Measurements from ENCODE around the gene IGSF5. TPM values are rescaled to one million over a fixed set of nuclear protein-coding genes. Genes with fewer than 3 reads are reported as not detected.

Gene IGSF5
- total RNA-seq, 2 donors from 2014 or later: 2.6 to 3.6 TPM

- Histone ChIP-seq H3K27me3 (no peaks in the 10 kb centered on the region), H3K27ac (no peak overlapping the region), H3K9me3 (no peaks in the 10 kb centered on the region), H3K4me1 (no peaks in the 10 kb centered on the region), H3K36me3 (replicated peaks in 1 of 2; ENCODE audit: insufficient read depth in 1 of 2, low read depth in 2 of 2) (no peaks in the 10 kb centered on the region), H3K4me3 (no peak overlapping the region)
- no peak for DNase-seq
- 31 to 39% methylated on average over 3 of the region's 3 CpGs for WGBS, 2 donors
- no peak for ATAC-seq
- intact Hi-C loops (cut with DNase I): no loop called here
- no peak for TF ChIP-seq CTCF (IDR thresholded peaks at IDR 0.05)
Measured at GRCh38 chr21:39776589-39776988, 31.6 kb downstream of the IGSF5 start.

- no peaks in the 10 kb centered on the region for H3K4me1 ChIP-seq
- ATAC-seq: no peak
- H3K36me3 ChIP-seq (replicated peaks in 1 of 2; ENCODE audit: insufficient read depth in 1 of 2, low read depth in 2 of 2): no peaks in the 10 kb centered on the region
- 66 to 71% methylated on average over 3 of the region's 3 CpGs for WGBS, 2 donors
- no peak overlapping the region for H3K4me3 ChIP-seq
- H3K9me3 ChIP-seq: no peaks in the 10 kb centered on the region
- no peak for DNase-seq
- H3K27ac ChIP-seq: no peak overlapping the region
- H3K27me3 ChIP-seq: no peaks in the 10 kb centered on the region
- TF ChIP-seq POLR2A (IDR thresholded peaks at IDR 0.05): no peak
- TF ChIP-seq CTCF (IDR thresholded peaks at IDR 0.05): no peak
- intact Hi-C loops (cut with DNase I): loop anchor here (10.0 kb wide), 1 partner anchor 343 kb away; no protein-coding TSS in a partner anchor
Measured at GRCh38 chr21:39781331-39781730, 36.3 kb downstream of the IGSF5 start.

DNA sequence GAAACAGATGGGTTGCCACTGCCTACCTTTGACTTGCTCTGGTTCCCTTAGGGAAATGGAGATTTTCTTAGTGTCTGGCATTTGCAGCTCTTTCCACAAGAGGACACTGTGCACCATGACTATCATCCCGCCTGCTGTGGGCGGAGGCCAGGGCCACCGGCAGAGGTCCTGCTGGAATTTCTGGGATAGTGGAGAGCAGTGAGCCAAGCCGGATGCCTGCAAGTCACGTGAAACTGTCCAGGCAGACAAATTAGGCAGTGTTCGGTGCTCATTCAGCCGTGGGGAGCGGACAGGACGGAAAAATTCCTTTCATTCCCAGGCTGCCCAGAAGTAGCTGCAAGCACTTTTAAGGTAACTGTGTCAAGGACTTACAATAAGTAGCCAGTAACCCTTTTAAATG lies 43.4 kb downstream of the IGSF5 start:
- TF ChIP-seq CTCF (IDR thresholded peaks at IDR 0.05): peak; percentile 53 to 97 (median 89)
- TF ChIP-seq POLR2A (IDR thresholded peaks at IDR 0.05): no peak
- H3K27me3 ChIP-seq: no peaks in the 10 kb centered on the region
- H3K27ac ChIP-seq: peak overlapping the region in 3 of 4 donors; percentile 11 to 64 (median 53)
- H3K4me1 ChIP-seq: peaks cover 10% of the 10 kb centered on the region
- H3K9me3 ChIP-seq: no peaks in the 10 kb centered on the region
- ATAC-seq (peak; percentile 99), DNase-seq (peak; percentile 79 to 87 (median 81))
- 3 to 9% methylated on average over 9 of the region's 9 CpGs for WGBS, 2 donors
- no peaks in the 10 kb centered on the region for H3K36me3 ChIP-seq (replicated peaks in 1 of 2; ENCODE audit: insufficient read depth in 1 of 2, low read depth in 2 of 2)
- intact Hi-C loops (cut with DNase I): loop anchor here (10.0 kb wide), 1 partner anchor 336 kb away; no protein-coding TSS in a partner anchor
- H3K4me3 ChIP-seq: no peak overlapping the region

- WGBS, 2 donors: 86 to 90% methylated on average over 8 of the region's 8 CpGs
- no peaks in the 10 kb centered on the region for H3K9me3 ChIP-seq
- no peaks in the 10 kb centered on the region for H3K27me3 ChIP-seq
- H3K4me3 ChIP-seq: no peak overlapping the region
- ATAC-seq (no peak), DNase-seq (no peak)
- no peaks in the 10 kb centered on the region for H3K4me1 ChIP-seq
- TF ChIP-seq CTCF (IDR thresholded peaks at IDR 0.05): no peak
- no peak for TF ChIP-seq POLR2A (IDR thresholded peaks at IDR 0.05)
- no peak overlapping the region for H3K27ac ChIP-seq
- no peaks in the 10 kb centered on the region for H3K36me3 ChIP-seq (replicated peaks in 1 of 2; ENCODE audit: insufficient read depth in 1 of 2, low read depth in 2 of 2)
- intact Hi-C loops (cut with DNase I): no loop called here
Measured at GRCh38 chr21:39796466-39796865, 51.5 kb downstream of the IGSF5 start.

DNA sequence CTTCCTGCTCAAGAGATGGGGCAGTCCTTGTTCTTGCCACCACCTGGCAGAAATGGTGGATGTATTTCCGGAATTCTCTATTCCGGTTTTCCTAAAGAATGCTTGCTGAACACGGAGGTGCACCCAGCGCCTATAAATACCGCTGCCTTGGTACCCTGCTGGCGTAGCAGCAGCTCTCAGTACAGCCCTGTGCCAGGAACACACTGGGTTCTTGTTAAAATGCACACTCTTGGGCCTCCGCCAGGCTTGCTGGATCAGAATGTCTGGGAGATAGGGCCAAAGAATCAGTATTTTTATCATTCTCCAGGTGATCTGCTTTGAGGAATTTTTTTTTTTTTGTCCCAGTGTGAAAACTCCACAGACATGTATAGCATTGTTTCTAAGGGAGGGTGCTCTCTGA lies 54.2 kb downstream of the IGSF5 start:
- intact Hi-C loops (cut with DNase I): no loop called here
- no peak for ATAC-seq
- Histone ChIP-seq H3K27ac (no peak overlapping the region), H3K4me1 (no peaks in the 10 kb centered on the region), H3K27me3 (no peaks in the 10 kb centered on the region), H3K36me3 (replicated peaks in 1 of 2; ENCODE audit: insufficient read depth in 1 of 2, low read depth in 2 of 2) (no peaks in the 10 kb centered on the region), H3K9me3 (no peaks in the 10 kb centered on the region), H3K4me3 (no peak overlapping the region)
- TF ChIP-seq CTCF (IDR thresholded peaks at IDR 0.05) (no peak), POLR2A (IDR thresholded peaks at IDR 0.05) (no peak)
- 82 to 83% methylated on average over 7 of the region's 7 CpGs for WGBS, 2 donors
- DNase-seq: no peak
